ENCODE data around the gene ARID3B.
"Not testable (repeated sequence)": the region's sequence is repeated elsewhere in the genome, so short reads cannot be mapped to it uniquely, and the experiment has no call there.

The ARID3B gene, protein sequence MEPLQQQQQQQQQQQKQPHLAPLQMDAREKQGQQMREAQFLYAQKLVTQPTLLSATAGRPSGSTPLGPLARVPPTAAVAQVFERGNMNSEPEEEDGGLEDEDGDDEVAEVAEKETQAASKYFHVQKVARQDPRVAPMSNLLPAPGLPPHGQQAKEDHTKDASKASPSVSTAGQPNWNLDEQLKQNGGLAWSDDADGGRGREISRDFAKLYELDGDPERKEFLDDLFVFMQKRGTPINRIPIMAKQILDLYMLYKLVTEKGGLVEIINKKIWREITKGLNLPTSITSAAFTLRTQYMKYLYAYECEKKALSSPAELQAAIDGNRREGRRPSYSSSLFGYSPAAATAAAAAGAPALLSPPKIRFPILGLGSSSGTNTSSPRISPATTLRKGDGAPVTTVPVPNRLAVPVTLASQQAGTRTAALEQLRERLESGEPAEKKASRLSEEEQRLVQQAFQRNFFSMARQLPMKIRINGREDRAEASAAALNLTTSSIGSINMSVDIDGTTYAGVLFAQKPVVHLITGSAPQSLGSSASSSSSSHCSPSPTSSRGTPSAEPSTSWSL

DNA sequence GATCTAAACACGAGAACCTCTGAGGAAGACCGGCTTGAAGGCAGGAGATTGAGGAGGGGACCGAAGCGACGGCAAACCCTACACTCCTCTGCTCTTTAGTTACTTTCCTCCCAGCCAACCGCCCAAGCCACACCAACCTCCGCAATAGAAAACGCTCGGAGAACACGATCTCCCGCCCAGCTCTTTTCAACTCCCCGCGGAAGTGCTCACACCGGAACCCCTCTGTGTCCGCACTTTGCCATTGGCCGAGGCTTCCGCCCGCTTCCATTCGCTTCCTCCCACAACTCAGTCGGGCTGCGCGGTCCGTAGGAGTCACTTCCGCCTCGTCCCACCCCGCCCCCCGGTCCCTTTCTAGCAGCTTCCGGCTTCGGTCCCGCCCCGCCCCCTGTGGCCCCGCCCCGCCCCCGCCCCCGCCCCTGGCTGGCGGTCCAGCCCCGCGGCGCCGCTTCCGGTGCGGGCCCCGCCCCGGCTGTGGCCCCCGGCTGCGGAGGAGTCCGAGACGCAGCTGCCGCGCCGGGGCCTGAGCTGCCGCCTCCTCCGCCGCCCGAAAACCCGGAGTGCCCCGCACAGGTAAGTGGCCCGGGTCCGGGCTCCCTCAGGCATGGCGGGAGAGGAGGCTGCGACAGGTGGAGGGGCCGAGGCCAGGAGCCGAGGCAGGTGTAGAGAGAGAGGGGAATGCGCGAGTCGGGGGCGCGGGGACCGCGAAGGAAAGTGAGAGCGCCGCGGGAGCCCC is at the start of gene ARID3B:
Gene ARID3B, plus strand, starts transcription at position 460 of the 733 bp plus-strand sequence. CDS start 2,717 bp downstream, outside the sequence.
- peak; percentile 95 to 97 for DNase-seq (ENCODE audit: low read depth in 2 of 2)

DNA sequence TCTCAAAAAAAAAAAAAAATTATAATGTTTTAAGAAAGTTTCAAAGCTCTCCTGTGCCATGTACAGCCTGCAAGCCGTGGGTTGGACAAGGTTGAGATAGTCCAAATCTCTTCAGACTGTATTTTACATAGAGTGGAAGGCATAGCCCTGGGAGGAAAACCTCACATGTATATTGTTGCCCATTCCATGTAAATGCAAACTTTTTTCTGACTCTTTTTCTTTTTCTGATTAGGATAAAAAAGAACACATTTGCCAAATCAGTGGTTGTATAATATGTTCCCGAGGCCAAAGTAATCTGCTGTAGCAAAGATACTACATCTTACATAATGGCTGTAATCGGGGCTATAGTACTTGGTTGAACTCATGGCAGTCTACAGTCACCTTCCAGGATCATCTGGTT is 44.4 kb upstream of the ARID3B start:
- no peak for DNase-seq (ENCODE audit: low read depth in 2 of 2)

DNA sequence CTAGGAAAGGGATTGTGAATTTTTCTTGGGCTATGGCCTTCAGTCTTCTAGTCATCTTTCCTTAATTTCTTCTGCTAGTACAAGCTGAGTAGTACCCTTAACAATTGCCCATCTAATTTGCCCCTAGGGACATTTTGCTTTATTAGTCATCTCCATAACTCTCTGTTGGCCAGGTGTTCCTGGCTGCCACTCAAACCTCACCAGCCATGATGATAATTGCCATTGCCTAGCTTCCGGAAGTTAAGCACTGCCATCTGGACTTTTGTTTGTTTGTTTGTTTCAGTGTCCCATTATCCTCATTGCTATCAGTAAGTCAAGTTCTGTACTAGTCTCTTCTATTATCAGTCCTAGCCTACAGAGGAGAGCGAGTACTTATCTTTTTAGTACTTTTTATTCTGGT is 43.4 kb upstream of the ARID3B start:
- no peak for DNase-seq (ENCODE audit: low read depth in 2 of 2)

DNA sequence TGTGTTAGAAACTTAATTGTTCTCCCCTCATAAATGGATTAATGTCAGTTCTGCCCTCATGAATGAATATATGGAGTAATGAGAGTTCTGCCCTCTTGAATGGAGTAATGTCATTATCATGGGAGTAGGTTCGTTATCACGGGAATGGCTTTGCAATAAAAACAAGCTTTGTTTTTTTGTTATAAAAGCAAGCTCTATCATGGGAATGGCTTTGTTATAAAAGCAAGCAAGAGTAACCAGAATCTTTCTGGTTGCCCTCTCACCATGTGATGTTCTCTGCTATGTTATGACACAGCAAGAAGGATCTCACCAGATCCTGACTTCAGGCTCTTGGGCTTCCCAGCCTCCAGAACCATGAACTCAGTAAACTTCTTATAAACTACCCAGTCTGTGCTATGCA is 41.7 kb upstream of the ARID3B start:
- DNase-seq (ENCODE audit: low read depth in 2 of 2): no peak

DNA sequence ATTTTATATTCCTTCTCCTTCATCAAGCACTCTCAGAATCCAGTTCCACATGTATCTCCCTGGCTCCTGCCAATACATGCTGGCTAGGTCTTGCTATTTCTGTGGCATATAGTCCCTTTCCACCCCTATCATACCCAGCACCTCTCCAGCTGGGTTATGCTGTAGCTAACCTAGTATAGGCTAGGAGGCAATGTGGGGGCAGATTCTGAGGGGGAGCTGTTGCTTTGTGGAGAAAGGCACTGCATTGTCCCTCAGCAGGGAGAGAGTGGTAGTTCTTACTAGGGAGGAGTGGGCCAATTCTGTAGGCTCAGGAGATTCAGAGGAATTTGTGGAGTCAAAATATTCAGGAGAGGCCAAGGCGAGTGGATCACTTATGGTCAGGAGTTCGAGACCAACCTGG is 40.6 kb upstream of the ARID3B start:
- DNase-seq (ENCODE audit: low read depth in 2 of 2): no peak

DNA sequence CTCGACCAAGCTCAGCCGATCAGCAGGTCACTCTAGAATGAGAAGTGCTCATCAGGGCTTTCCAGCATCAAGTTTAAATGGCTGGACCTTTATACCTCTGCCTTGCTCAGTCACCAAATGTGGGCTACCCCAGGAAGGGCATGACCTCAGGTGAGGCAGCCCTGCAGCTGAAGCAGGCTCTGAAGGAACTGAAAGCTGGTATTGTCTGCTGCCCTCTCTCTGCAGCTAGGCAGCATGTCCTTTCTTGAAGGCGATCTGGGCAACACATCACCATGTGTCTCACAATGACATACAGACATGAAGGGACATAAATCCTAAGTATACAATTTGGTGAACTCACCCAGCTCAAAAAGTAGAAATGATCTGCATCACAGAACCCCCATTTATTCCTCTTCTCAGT is 38.7 kb upstream of the ARID3B start:
- no peak for DNase-seq (ENCODE audit: low read depth in 2 of 2)

DNA sequence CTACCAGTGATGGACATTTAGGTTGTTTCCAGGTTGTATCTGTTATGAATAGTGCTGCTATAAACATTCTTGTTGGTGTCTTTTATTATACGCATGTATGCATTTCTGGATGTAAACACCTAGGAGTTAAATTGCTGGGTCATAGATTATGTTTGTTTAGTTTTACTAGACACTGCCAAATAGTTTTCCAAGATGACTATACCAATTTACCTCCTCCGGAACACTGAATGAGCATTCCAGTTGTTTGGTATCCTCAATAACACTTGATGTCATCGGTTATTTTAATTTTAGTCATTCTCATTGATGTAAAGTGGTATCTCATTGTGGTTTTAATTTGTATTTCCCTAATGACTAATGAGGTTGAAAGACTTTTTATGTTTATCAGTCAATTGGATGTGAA is 36.6 kb upstream of the ARID3B start:
- no peak for DNase-seq (ENCODE audit: low read depth in 2 of 2)

DNA sequence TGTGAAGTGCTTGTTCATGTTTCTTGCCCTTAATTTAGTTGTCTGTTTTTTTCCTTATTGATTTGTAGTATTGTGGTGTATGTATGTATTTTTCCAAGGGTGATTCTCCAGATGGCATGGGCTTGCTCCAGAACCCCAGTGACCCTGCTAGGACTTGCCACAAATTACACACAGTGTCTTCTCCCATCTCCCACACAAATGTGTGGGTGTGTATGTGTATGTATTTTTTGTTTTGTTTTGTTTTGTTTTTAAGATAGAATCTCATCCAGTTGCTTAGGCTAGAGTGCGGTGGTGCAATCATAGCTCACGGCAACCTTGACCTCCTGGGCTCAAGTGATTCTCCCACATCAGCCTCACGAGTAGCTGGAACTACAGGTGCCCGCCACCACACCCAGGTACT is 36.2 kb upstream of the ARID3B start:
- no peak for DNase-seq (ENCODE audit: low read depth in 2 of 2)

DNA sequence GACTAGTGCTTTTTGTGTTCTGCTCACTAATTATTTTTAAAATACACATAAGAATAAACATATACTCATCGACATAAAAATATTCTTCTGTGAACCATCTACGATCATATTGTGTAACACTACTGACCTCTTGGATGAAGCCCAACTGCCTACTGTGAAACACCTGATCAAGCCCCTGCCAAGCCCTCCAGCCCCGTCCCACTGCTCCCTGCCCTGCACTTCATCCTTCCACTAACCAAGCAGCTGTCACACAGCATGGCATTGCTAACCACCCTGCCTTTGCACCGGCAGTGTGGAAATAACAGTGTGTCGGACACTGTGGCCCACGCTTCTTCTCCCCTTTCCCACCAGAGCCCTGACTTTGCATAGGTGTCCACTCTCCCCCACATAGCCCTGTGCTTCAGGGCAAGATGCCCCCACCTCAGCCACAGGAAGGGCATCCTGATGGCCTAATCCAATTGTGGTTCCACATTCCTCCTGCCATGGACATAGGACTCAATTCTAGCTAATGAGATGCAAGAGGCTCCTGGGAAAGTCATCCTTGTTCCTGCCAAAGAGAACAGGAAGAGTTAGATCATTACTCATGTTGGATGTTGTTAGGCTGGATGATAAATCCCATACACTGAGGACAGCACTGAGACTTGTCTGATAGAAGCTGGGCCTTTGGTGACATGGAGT is 35.0 kb upstream of the ARID3B start:
- no peak for DNase-seq (ENCODE audit: low read depth in 2 of 2)

DNA sequence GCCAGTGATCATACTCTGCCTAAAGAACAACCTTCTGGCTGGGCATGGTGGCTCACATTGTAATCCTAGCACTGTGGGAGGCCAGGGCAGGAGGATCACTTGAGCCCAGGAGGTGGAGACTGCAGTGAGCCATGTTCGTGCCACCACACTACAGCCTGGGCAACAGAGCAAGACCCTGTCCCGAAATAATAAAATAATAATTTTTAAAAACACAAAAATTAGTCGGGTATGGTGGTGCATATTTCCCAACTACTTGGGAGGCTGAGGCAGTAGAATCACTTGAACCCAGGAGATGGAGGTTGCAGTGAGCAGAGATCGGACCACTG is 34.5 kb upstream of the ARID3B start:
- DNase-seq (ENCODE audit: low read depth in 2 of 2): no peak

DNA sequence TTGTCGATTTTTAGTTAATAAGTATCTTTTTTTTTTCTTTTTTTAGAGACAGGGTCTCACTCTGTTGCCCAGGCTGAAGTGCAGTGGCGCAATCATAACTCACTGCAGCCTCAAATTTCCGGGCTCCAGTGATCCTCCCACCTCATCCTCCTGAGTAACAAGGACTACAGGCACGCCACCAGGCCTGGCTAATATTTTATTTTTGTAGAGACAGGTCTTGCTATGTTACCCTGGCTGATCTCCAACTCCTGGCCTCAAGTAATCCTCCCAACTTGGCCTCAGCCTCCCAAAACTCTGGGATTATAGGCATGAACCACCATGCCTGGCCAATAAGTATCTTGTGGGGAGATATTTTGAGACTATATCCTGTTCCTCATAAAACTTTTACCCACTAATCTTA is 29.4 kb upstream of the ARID3B start:
- no peak for DNase-seq (ENCODE audit: low read depth in 2 of 2)

DNA sequence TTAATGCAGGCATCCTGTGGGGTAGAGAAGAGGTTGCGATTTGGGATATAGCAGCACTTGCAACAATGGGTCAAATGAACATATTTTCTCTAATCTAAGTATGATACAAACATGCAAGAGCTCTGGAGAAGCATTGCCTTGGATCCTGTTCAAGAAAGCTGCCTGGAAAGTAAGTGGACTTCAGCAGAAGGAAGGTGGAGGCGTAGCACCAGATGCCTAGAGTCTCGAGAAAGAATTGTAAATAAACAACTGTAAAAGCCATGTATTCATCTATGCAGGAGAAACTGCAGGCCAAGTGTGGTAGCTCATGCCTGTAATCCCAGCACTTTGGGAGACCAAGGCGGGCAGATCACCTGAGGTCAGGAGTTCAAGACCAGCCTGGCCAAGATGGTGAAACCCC is 27.0 kb upstream of the ARID3B start:
- DNase-seq (ENCODE audit: low read depth in 2 of 2): not testable (repeated sequence)

DNA sequence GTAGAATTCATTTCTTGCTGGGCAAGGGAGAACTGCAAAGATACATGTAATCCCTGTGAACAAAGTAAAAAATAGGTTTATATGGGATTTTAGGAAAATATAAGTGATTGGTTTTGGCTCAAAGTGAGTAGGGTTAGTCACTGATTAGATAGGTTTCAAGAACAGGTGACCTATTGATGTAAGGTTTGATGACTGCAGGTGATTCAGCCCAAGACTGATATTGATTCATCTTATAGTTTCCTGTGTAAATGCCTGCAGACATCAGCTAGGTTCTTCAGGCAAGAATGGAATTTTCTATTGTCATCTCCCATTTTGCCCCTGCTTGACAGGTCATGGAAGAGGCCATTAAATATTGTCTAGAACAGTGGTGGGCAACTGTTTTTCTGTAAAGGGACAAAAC is 23.9 kb upstream of the ARID3B start:
- no peak for DNase-seq (ENCODE audit: low read depth in 2 of 2)

DNA sequence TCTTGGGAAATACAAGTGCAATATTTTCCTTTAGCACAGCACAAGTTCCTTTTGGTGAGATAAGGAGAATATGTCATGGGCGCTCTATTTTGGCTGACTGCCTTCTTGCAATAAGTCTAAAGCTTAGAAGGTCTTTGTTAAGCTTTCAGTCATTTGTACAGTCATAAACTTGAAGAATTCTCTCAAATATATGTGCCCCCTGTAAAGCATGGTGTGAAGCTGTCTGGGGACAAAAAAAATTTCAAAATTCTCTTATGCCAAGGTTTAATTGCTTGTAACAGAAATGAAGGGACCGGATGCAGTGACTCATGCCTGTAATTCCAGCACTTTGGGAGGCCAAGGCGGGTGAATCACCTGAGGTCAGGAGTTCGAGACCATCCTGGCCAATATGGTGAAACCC is 21.7 kb upstream of the ARID3B start:
- no peak for DNase-seq (ENCODE audit: low read depth in 2 of 2)

DNA sequence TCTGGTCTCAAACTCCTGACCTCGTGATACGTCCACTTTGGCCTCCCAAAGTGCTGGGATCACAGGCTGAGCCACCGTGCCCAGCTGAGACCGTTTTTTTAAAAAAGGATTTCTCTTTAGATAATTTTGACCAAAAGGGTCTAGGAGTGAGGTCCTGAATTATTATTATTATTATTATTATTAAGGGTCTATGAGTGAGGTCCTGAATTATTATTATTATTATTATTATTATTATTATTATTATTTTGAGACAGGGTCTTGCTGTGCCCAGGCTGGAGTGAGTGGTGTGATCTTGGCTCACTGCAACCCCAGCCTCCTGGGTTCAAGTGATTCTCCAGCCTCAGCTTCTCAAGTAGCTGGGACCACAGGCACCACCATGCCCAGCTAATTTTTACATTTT is 20.6 kb upstream of the ARID3B start:
- DNase-seq (ENCODE audit: low read depth in 2 of 2): no peak

DNA sequence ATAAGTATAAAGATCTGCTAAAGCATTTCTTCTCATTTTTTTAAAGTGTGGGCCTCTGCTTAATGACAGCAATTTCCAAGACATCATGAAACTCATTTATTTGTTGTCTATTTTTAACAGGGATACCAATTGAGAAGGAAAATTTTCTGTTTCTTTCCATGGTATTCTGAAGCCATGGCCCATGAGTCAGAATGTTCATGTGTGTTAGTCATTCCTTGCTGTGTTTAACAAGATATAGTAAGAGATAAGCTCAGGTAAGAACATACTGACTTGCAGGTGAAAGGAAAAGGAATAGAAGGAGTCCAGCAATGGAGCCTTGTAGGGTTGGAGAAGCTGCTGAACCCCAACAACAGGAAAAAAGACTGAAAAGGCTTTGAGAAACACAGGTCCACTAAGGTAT is 17.0 kb upstream of the ARID3B start:
- no peak for DNase-seq (ENCODE audit: low read depth in 2 of 2)

DNA sequence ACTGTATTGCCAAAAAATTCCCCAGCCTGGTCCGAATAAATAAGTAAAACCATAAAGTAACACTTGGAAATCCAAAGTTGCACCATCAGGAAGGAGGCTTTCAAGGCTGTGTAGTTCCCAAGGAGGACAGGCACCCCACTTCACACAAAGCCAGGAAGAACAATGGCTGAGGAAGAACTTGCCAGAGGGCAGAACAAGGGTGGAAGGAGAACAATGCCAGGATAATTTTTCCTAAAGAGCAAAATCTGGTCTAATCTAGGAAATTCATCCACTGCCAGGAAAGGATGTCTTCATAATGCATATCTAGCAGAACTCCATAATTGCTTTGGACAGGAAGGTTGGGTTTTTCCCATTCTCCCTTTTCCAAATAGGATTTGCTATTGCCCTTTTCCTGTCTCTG is 15.7 kb upstream of the ARID3B start:
- DNase-seq (ENCODE audit: low read depth in 2 of 2): no peak

DNA sequence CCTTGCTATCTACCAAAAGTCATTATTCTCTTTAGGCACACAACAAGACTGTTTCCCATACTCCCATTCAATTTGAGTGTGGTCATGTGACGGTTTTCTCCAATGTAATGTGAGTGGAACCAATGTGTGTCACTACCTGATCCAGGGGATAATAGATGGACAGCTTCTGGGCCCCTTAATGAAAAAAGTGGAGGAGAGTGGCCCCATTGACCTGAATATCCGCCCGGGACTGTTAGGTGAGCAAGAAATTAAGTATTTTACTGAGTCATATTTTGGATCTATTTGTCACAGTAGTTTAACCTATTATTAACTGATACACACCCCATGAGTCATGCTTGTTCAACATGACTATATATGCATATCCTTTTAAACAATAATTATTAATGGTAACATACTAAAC is 15.1 kb upstream of the ARID3B start:
- no peak for DNase-seq (ENCODE audit: low read depth in 2 of 2)

DNA sequence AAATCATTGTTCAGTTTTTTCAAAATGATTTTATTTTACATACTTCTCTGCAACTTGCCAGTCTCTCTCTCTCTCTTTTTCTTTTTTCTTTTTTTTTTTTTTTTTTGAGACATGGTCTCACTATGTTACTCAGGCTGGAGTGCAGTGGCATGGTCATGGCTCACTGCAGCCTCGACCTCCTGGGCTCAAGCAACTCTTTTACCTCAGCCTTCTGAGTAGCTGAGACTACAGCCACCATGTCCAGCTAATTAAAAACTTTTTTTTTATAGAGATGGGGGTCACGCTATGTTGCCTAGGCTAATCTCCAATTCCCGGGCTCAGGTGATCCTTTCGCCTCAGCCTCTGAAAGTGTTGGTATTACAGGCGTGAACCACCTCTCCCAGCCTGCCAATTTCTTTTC is 12.1 kb upstream of the ARID3B start:
- DNase-seq (ENCODE audit: low read depth in 2 of 2): no peak

DNA sequence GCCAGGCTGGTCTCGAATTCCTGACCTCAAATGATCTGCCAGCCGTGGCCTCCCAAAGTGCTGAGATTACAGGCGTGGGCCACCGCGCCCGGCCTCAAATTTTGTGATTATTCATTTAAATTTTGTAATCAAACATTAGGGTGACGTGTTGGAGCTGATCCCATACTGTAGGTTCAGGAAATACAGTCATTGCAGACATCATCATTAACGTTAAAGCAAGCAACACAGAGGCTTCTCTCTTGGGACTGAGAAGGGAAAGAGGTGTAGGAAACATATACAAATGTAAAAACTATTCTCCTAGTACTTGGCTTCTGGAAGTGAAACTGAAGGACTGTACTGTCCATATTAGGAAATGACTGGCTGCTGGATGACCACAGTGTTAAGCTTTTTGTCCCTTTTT is 11.1 kb upstream of the ARID3B start:
- no peak for DNase-seq (ENCODE audit: low read depth in 2 of 2)

DNA sequence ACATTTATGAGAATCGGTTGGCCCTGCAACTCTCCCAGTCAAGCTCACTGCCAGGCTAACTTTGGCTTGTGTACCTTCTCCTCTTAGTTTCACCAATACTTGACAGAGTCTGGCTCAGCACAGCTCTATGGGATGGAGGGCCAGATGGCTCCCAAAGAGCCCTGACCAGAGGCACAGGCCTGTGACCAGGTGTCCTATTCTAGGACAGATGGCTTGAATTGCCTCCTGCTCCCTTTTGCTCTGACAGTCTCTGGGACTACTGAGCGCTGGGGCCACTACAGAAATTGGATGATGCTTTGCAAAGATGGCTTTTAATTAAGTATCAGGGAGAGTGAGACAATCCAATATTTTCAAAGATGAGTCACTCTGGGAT is 10.3 kb upstream of the ARID3B start:
- no peak for DNase-seq (ENCODE audit: low read depth in 2 of 2)

DNA sequence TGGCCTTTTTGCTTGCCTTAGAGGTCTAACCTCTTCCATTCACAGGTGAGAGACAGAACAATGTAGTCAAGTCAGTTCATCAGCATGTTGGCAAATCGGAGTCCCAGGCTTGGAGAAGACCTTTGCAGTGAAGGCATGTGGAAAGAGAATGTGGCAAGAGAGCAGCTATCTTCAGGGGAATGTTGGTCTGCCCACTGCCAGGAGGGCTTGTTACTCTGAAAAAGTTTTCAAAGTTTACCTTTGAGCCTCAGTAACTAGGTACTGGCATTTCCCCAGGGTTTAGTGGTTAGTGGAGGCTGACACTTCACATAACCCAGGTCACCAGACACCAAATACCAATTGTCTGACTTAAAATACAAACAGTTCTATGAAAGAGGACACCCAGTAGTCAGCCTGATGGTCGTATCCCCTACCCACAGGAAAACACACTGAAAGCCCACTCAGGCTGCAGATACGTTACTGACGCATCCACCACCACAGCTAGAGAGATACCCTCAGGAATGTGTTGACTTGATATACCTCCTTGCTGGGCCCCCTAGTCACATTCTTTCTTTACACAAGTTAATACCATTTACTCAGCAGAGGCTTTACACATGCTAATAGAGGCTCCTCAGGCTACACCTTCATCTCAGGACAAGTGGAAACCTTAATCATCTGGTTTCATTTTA is 9.7 kb upstream of the ARID3B start:
- no peak for DNase-seq (ENCODE audit: low read depth in 2 of 2)
